ENCODE results near the gene PTCD2. TPM values are rescaled to one million over a fixed set of nuclear protein-coding genes. Genes with fewer than 3 reads are reported as not detected.

Gene PTCD2
- total RNA-seq, 4 donors from 2014 or later: 6.3 to 17.4 (median 11.8) TPM

DNA sequence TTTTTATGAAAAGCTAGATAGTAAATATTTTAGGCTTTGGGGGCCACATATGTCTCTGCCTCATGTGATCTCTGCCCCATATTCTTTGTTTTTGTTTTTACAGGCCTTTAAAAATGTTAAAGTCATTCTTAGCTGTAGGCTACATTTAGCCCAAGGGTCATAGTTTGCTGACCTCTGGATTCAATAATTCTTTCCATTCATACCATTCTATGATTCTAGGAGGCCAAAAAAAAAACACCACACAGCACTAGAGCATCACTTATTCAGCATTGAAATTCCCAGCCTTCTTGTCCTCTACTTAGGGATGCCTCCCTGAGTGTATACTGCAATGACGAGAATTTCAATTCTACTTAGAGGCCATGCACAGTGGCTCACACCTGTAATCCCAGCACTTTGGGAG, 17.0 kb downstream of the PTCD2 start:
- Histone ChIP-seq H3K9me3 (no peaks in the 10 kb centered on the region), H3K27me3 (no peaks in the 10 kb centered on the region), H3K36me3 (peaks cover 0 to 71% (median 0%) of the 10 kb centered on the region in 3 donors), H3K4me1 (no peaks in the 10 kb centered on the region), H3K27ac (peak overlapping the region in 1 of 4 donors; percentile 28), H3K4me3 (no peak overlapping the region)
- TF ChIP-seq EP300 (IDR thresholded peaks at IDR 0.05): no peak
- no peak for TF ChIP-seq POLR2A (IDR thresholded peaks at IDR 0.05)
- TF ChIP-seq, protein P1, sequence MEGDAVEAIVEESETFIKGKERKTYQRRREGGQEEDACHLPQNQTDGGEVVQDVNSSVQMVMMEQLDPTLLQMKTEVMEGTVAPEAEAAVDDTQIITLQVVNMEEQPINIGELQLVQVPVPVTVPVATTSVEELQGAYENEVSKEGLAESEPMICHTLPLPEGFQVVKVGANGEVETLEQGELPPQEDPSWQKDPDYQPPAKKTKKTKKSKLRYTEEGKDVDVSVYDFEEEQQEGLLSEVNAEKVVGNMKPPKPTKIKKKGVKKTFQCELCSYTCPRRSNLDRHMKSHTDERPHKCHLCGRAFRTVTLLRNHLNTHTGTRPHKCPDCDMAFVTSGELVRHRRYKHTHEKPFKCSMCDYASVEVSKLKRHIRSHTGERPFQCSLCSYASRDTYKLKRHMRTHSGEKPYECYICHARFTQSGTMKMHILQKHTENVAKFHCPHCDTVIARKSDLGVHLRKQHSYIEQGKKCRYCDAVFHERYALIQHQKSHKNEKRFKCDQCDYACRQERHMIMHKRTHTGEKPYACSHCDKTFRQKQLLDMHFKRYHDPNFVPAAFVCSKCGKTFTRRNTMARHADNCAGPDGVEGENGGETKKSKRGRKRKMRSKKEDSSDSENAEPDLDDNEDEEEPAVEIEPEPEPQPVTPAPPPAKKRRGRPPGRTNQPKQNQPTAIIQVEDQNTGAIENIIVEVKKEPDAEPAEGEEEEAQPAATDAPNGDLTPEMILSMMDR (IDR thresholded peaks at IDR 0.05): no peak
- 64 to 79% methylated on average over 1 of the region's 1 CpG for WGBS, 2 donors
- no peak for DNase-seq (ENCODE audit: low spot score in 2 of 2)

DNA sequence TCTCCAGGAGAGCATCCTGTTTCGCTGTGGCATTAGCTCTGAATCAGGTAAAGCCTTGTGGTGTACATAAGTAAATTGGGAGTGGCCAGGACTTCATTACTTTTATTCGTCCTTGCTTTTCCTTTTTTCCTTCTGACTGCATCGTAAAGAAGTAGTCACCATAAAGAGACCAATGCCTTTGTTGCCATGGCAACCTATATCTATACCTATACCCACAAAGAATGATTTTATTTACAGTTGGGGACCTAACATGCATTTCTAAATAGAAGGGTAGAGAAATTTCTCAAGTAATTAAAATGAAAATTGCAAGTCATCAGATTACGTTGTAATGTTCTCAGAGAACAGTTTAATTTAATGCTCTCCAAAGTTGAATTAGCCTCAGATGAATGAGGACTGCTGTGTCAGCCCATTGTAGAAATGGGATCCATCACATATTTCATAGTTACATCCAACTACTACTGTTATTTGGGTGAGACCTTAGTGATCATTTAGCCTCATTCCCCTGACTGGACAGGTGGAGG, 18.6 kb downstream of the PTCD2 start:
- DNase-seq (ENCODE audit: low spot score in 2 of 2): no peak
- H3K4me1 ChIP-seq: no peaks in the 10 kb centered on the region
- no peaks in the 10 kb centered on the region for H3K27me3 ChIP-seq
- H3K9me3 ChIP-seq: no peaks in the 10 kb centered on the region
- WGBS, 2 donors: 86 to 89% methylated on average over 4 of the region's 4 CpGs
- H3K27ac ChIP-seq: no peak overlapping the region
- peaks cover 0 to 76% (median 0%) of the 10 kb centered on the region in 3 donors for H3K36me3 ChIP-seq
- TF ChIP-seq EP300 (IDR thresholded peaks at IDR 0.05): no peak
- TF ChIP-seq, protein P1 (IDR thresholded peaks at IDR 0.05): no peak
- no peak for TF ChIP-seq POLR2A (IDR thresholded peaks at IDR 0.05)
- no peak overlapping the region for H3K4me3 ChIP-seq

DNA sequence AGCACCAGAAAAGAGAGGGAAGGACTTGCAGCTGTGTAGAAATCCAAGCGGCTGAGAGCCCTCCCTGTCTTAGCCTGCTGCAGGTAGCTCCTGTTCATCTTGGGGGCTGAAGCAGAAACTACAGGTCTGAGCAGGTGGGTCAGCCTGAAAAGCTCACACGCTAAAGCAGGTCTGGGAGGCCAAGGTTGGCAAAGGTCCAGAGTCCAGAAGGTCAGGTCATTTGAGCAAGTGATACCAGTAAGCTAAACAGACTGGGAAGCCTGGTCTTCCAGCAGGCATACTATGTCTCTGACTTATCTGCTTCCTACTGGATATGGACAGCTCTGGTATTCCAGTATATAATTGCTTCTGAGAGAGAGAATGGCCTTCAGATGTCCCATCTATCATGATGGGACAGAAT, 26.2 kb downstream of the PTCD2 start:
- no peaks in the 10 kb centered on the region for H3K9me3 ChIP-seq
- peaks cover 0 to 52% (median 0%) of the 10 kb centered on the region in 3 donors for H3K36me3 ChIP-seq
- no peak for DNase-seq (ENCODE audit: low spot score in 2 of 2)
- 79 to 92% methylated on average over 2 of the region's 2 CpGs for WGBS, 2 donors
- no peaks in the 10 kb centered on the region for H3K27me3 ChIP-seq
- no peaks in the 10 kb centered on the region for H3K4me1 ChIP-seq
- TF ChIP-seq, protein P1 (IDR thresholded peaks at IDR 0.05): no peak
- no peak for TF ChIP-seq EP300 (IDR thresholded peaks at IDR 0.05)
- TF ChIP-seq POLR2A (IDR thresholded peaks at IDR 0.05): no peak
- H3K4me3 ChIP-seq: no peak overlapping the region
- H3K27ac ChIP-seq: no peak overlapping the region

DNA sequence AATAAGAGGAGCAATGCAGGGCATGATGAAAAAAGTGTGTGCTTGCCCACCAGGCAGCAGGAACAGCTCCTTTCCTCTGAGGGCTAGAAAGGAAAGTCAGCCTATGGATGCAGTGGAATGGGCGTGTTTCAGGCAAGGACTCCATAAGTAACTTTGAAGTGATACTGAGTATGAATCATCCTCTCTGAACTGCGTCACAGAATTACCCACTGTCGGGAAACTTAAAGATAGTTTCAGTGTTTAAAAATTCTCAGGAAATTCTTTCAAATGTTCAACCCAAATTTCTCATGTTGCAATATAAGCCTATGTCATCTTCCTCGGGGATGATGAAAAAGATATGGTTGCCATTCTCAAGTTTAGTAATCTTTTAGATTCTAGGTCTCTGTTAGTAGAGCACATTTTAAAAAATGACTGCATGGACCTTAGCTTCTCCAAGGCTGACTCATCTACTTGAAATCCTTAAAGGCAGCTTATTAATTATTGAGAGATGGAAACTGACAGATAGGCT, 27.7 kb downstream of the PTCD2 start:
- H3K4me3 ChIP-seq: no peak overlapping the region
- H3K27me3 ChIP-seq: no peaks in the 10 kb centered on the region
- WGBS, 2 donors: 85 to 90% methylated on average over 4 of the region's 4 CpGs
- H3K36me3 ChIP-seq: peaks cover 0 to 47% (median 0%) of the 10 kb centered on the region in 3 donors
- TF ChIP-seq, protein P1 (IDR thresholded peaks at IDR 0.05): no peak
- TF ChIP-seq EP300 (IDR thresholded peaks at IDR 0.05): no peak
- no peak for TF ChIP-seq POLR2A (IDR thresholded peaks at IDR 0.05)
- no peaks in the 10 kb centered on the region for H3K9me3 ChIP-seq
- no peak for DNase-seq (ENCODE audit: low spot score in 2 of 2)
- H3K4me1 ChIP-seq: no peaks in the 10 kb centered on the region
- H3K27ac ChIP-seq: no peak overlapping the region

DNA sequence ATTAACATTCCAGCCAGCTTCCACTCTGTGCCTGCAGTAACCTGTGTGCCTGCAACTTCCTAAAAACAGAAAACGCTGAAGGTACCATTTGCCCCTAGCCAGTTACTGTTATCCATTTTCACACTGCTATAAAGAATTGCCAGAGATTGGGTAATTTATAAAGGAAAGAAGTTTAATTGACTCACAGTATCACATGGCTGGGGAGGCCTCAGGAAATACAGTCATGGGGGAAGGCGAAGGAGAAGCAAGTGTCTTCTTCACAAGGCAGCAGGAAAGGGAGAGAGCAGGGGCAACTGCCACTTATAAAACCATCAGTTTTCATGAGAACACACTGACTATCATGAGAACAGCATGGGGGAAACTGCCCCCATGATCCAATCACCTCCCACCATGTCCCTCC, 31.2 kb downstream of the PTCD2 start:
- no peaks in the 10 kb centered on the region for H3K9me3 ChIP-seq
- no peak overlapping the region for H3K27ac ChIP-seq
- no peak for DNase-seq (ENCODE audit: low spot score in 2 of 2)
- no peaks in the 10 kb centered on the region for H3K4me1 ChIP-seq
- H3K36me3 ChIP-seq: peaks cover 0 to 21% (median 0%) of the 10 kb centered on the region in 3 donors
- no peak overlapping the region for H3K4me3 ChIP-seq
- 92 to 93% methylated on average over 2 of the region's 2 CpGs for WGBS, 2 donors
- no peak for TF ChIP-seq EP300 (IDR thresholded peaks at IDR 0.05)
- TF ChIP-seq, protein P1 (IDR thresholded peaks at IDR 0.05): no peak
- no peak for TF ChIP-seq POLR2A (IDR thresholded peaks at IDR 0.05)
- H3K27me3 ChIP-seq: no peaks in the 10 kb centered on the region

All from tibial nerve (tissue), 4 donors.